Testis (tissue), 3 donors: ENCODE results near the gene MIGA2. TPM values are rescaled to one million over a fixed set of nuclear protein-coding genes. Genes with fewer than 3 reads are reported as not detected.

ENCODE experiments used
- DNase-seq: peaks from one replicate; pipeline ENCODE4 v3.0.0-alpha.2; 2019
- H3K27ac ChIP-seq, 2 donors: fragments of 200-600 bp; sonication (generic); one replicate each; pipeline ENCODE4 v1.5.1; 2019
- H3K27me3 ChIP-seq: fragments of 200-600 bp; sonication (generic); one replicate; pipeline ENCODE4 v1.5.1; 2019
- H3K36me3 ChIP-seq: fragments of 200-600 bp; sonication (generic); one replicate; pipeline ENCODE4 v1.5.1; 2017; ENCODE audit warnings: low read depth; ENCODE audit errors: missing control alignments
- H3K4me1 ChIP-seq: fragments of 200-600 bp; sonication (generic); one replicate; pipeline ENCODE4 v1.5.1; 2019
- H3K4me3 ChIP-seq, 2 donors: fragments of 200-600 bp; sonication (generic); one replicate each; pipeline ENCODE4 v1.5.1; 2017 to 2019
- H3K9me3 ChIP-seq: fragments of 200-600 bp; sonication (generic); one replicate; pipeline ENCODE4 v1.5.1; 2017
- CTCF ChIP-seq, 3 experiments: fragments of 450-650 bp in 2 of 3; fragments of 200-600 bp in 1 of 3; sonication (generic) in 1 of 3; IDR thresholded peaks; one replicate each; pipeline ENCODE4 v1.5.1; 2016 to 2019; ENCODE audit warnings: antibody characterized with exemption in 3 of 3, mild to moderate bottlenecking in 2 of 3, moderate library complexity in 1 of 3
- POLR2A ChIP-seq: fragments of 450-650 bp; IDR thresholded peaks from one replicate; pipeline ENCODE4 v1.6.1; 2017; ENCODE audit warnings: antibody characterized with exemption, mild to moderate bottlenecking, moderate library complexity
- WGBS, 2 donors: methylation state at CpG; one replicate each; pipeline ENCODE4 v1.1.5; 2018; 5-methylcytosine and 5-hydroxymethylcytosine counted together
- intact Hi-C: fragments of 100-400 bp; cut with DNase I; formaldehyde crosslinking; loops from one replicate; pipeline ENCODE4 v1.15.1; 2023; ENCODE audit warnings: low total_unique reads
- polyA plus RNA-seq: library from polyadenylated mRNA; stranded (reverse); fragments of 350-450 nt; fragmentation: Illumina TruSeq; extraction: RNeasy Lipid Tissue Mini Kit (QIAGEN cat#74804); gene quantifications from one replicate; pipeline ENCODE4 v1.2.3, GENCODE V29; 2014; ENCODE audit warnings: low read depth, low replicate concordance; ENCODE audit not compliant: insufficient read depth
- total RNA-seq, 2 donors: library from RNA; depleted of rRNA; stranded (reverse); fragments of >200 nt; gene quantifications; one replicate each; pipeline ENCODE4 v1.2.3, GENCODE V29; 2016

MIGA2 gene
- total and polyA plus RNA-seq, 3 donors from 2014 or later, result 22.9 to 42.7 (median 42.0) TPM

GRCh38 chr9:129038109-129038852 lies 1.9 kb downstream of the MIGA2 start:
- H3K9me3 ChIP-seq, result no peaks in the 10 kb centered on the region
- DNase-seq, result peak; percentile 54
- peak overlapping the region; percentile 7 to 48 for H3K27ac ChIP-seq
- intact Hi-C loops, result no loop called here
- WGBS, 2 donors, result 47 to 75% methylated on average over 4 to 8 of the region's 8 CpGs
- H3K36me3 ChIP-seq, result no peaks in the 10 kb centered on the region
- TF ChIP-seq CTCF (IDR thresholded peaks at IDR 0.05) (no peak), POLR2A (no peak)
- H3K4me1 ChIP-seq, result peaks cover 16% of the 10 kb centered on the region
- no peak overlapping the region for H3K4me3 ChIP-seq
- no peaks in the 10 kb centered on the region for H3K27me3 ChIP-seq

DNA sequence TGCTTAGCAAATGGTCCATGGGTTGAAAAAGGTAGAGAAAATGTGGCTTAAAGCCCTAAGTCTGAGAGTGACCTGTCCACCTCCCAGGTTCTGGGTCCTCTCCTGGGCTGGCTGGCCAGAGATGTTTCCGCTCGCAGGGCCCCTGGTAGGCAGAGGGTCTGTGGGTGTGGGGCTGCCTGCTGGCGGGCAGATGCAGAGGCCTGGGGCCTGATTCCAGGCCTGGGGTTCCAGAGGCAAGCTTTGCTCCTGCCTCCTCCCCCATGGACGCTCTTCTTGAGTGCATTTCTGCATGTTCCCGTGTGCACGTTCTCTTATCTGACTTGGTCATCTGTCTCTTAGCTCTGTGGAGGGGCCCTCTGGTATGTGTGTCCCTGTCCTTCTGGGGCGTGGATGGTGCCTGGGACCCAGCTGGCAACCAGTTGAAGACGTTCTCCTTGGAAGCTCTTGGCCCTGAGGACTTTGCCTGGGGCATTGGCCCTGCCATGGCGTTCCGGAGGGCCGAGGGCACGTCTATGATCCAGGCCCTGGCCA lies 3.8 kb downstream of the MIGA2 start:
- TF ChIP-seq POLR2A, result no peak
- no peak for TF ChIP-seq CTCF (IDR thresholded peaks at IDR 0.05)
- 91 to 94% methylated on average over 10 to 12 of the region's 12 CpGs for WGBS, 2 donors
- intact Hi-C loops, result no loop called here
- no peak for DNase-seq
- peaks cover 16% of the 10 kb centered on the region for H3K4me1 ChIP-seq
- no peaks in the 10 kb centered on the region for H3K9me3 ChIP-seq
- no peak overlapping the region for H3K27ac ChIP-seq
- no peaks in the 10 kb centered on the region for H3K36me3 ChIP-seq
- no peak overlapping the region for H3K4me3 ChIP-seq
- H3K27me3 ChIP-seq, result no peaks in the 10 kb centered on the region

DNA sequence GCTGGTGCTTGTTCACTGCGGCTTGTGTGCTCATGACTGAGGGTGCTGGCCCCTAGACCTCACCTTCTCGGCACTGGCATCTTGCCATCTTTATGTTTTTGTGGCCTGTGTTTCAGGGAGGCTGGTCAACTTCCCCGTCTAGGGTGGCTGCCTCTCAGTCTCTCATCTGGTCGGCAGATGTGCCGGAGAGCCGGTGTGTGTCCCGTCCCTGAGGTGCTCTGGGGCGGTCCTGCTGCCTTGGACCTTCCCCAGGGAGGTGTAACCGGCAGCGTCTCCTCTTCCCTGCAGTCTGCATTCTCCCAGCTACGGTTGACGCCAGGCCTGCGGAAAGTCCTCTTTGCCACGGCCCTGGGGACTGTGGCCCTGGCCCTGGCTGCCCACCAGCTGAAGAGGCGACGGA lies 5.6 kb downstream of the MIGA2 start:
- Histone ChIP-seq H3K36me3 (no peaks in the 10 kb centered on the region), H3K9me3 (no peaks in the 10 kb centered on the region), H3K27ac (no peak overlapping the region), H3K4me1 (peaks cover 15% of the 10 kb centered on the region), H3K4me3 (no peak overlapping the region), H3K27me3 (no peaks in the 10 kb centered on the region)
- TF ChIP-seq CTCF (IDR thresholded peaks at IDR 0.05) (no peak), POLR2A (no peak)
- intact Hi-C loops, result no loop called here
- DNase-seq, result no peak
- 90 to 92% methylated on average over 15 to 16 of the region's 16 CpGs for WGBS, 2 donors

DNA sequence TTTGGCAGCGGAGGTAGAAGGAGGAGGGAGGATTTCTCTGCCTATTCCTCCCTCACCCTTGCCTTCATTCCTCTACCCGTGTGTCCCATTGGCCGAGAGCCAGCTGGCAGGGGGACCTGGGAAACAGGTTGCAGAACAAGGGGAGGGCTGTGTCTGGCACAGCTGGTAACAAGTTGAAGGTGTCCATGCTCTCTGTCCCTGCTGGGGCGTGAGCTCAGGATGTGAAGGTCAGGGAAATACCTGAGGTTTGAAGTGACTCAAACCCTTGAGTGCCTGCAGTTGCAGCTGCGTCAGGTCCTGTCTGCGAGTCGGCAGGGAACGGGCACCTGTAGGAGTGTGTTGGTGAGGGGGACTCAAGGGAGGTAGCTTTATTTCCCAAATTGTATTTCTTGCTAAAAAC lies 16.2 kb downstream of the MIGA2 start:
- no peak for TF ChIP-seq POLR2A
- TF ChIP-seq CTCF (IDR thresholded peaks at IDR 0.05), result no peak
- intact Hi-C loops, result no loop called here
- H3K4me3 ChIP-seq, result no peak overlapping the region
- 64 to 73% methylated on average over 8 of the region's 8 CpGs for WGBS, 2 donors
- no peaks in the 10 kb centered on the region for H3K9me3 ChIP-seq
- no peak overlapping the region for H3K27ac ChIP-seq
- no peaks in the 10 kb centered on the region for H3K36me3 ChIP-seq
- no peaks in the 10 kb centered on the region for H3K27me3 ChIP-seq
- no peaks in the 10 kb centered on the region for H3K4me1 ChIP-seq
- DNase-seq, result peak; percentile 28

- TF ChIP-seq POLR2A (no peak), CTCF (IDR thresholded peaks at IDR 0.05) (no peak)
- H3K4me3 ChIP-seq, result no peak overlapping the region
- intact Hi-C loops, result no loop called here
- H3K9me3 ChIP-seq, result no peaks in the 10 kb centered on the region
- no peaks in the 10 kb centered on the region for H3K27me3 ChIP-seq
- no peaks in the 10 kb centered on the region for H3K36me3 ChIP-seq
- WGBS, 2 donors, result 86 to 89% methylated on average over 6 of the region's 6 CpGs
- no peaks in the 10 kb centered on the region for H3K4me1 ChIP-seq
- no peak overlapping the region for H3K27ac ChIP-seq
- no peak for DNase-seq
Measured at GRCh38 chr9:129053020-129053419, 16.6 kb downstream of the MIGA2 start.
